GM23248 (cell line): ENCODE results near the gene CASZ1. TPM values are rescaled to one million over a fixed set of nuclear protein-coding genes. Genes with fewer than 3 reads are reported as not detected.

Experiments used
- DNase-seq: peaks from one replicate; pipeline ENCODE4 v3.0.0-alpha.2; 2015
- H2AFZ ChIP-seq: fragments of 200-600 bp; sonication (generic); 2 replicates; pipeline ENCODE4 v1.6.1; 2016; ENCODE audit warnings: antibody characterized with exemption
- H3F3A ChIP-seq: fragments of 200-600 bp; sonication (generic); 2 replicates; pipeline ENCODE4 v1.6.1; 2016; ENCODE audit warnings: mild to moderate bottlenecking, antibody characterized with exemption, mixed run types; ENCODE audit not compliant: insufficient read depth
- H3K27ac ChIP-seq: fragments of 200-600 bp; sonication (generic); 2 replicates; pipeline ENCODE4 v1.5.1; 2016; ENCODE audit warnings: mild to moderate bottlenecking
- H3K27me3 ChIP-seq: fragments of 200-600 bp; sonication (generic); replicated peaks from 2 replicates; pipeline ENCODE4 v1.6.1; 2016; ENCODE audit warnings: mild to moderate bottlenecking; ENCODE audit not compliant: insufficient read depth
- H3K36me3 ChIP-seq: fragments of 200-600 bp; sonication (generic); 2 replicates; pipeline ENCODE4 v1.6.1; 2016; ENCODE audit warnings: low read depth, mild to moderate bottlenecking
- H3K4me1 ChIP-seq: fragments of 200-600 bp; sonication (generic); 2 replicates; pipeline ENCODE4 v1.6.1; 2016; ENCODE audit warnings: mild to moderate bottlenecking; ENCODE audit not compliant: insufficient read depth
- H3K4me2 ChIP-seq: fragments of 200-600 bp; sonication (generic); one replicate; pipeline ENCODE4 v1.6.1; 2016; ENCODE audit warnings: mild to moderate bottlenecking; ENCODE audit not compliant: unreplicated experiment
- H3K4me3 ChIP-seq: fragments of 200-600 bp; sonication (generic); 2 replicates; pipeline ENCODE4 v1.5.1; 2016; ENCODE audit warnings: mild to moderate bottlenecking
- H3K79me2 ChIP-seq: fragments of 200-600 bp; sonication (generic); 2 replicates; pipeline ENCODE4 v1.6.1; 2016; ENCODE audit warnings: mild to moderate bottlenecking; ENCODE audit not compliant: insufficient read depth
- H3K9ac ChIP-seq: fragments of 200-600 bp; sonication (generic); 2 replicates; pipeline ENCODE4 v1.6.1; 2016; ENCODE audit warnings: mild to moderate bottlenecking
- H3K9me2 ChIP-seq: fragments of 200-600 bp; sonication (generic); 2 replicates; pipeline ENCODE4 v1.6.1; 2016; ENCODE audit warnings: mixed run types, mild to moderate bottlenecking, moderate library complexity; ENCODE audit not compliant: insufficient read depth
- H3K9me3 ChIP-seq: fragments of 200-600 bp; sonication (generic); one replicate; pipeline ENCODE4 v1.6.1; 2017; ENCODE audit warnings: low read depth
- H4K20me1 ChIP-seq: fragments of 200-600 bp; sonication (generic); 2 replicates; pipeline ENCODE4 v1.6.0; 2016; ENCODE audit not compliant: insufficient read depth
- EZH2 ChIP-seq: fragments of 200-600 bp; sonication (generic); IDR thresholded peaks from 2 replicates; pipeline ENCODE4 v1.6.1; 2018; ENCODE audit warnings: antibody characterized with exemption, mild to moderate bottlenecking; ENCODE audit not compliant: insufficient read depth, poor library complexity, severe bottlenecking
- EZH2phosphoT487 ChIP-seq: fragments of 200-600 bp; sonication (generic); IDR thresholded peaks from 2 replicates; pipeline ENCODE4 v1.6.1; 2018; ENCODE audit warnings: antibody characterized with exemption, moderate library complexity, mild to moderate bottlenecking, low read depth; ENCODE audit not compliant: insufficient read depth
- WGBS, 2 experiments: methylation state at CpG; one replicate each; pipeline ENCODE4 v1.1.6; 2015 to 2017; ENCODE audit warnings: low lambda C conversion rate in 2 of 2, low coverage in 1 of 2; ENCODE audit errors: missing lambda C conversion rate in 2 of 2; 5-methylcytosine and 5-hydroxymethylcytosine counted together
- in situ Hi-C: fragments of 300-500 bp; cut with MboI; formaldehyde crosslinking; loops from 2 replicates; pipeline ENCODE4 v1.15.0; 2020
- polyA plus RNA-seq: library from polyadenylated mRNA; unstranded; fragments of >200 nt; fragmentation: Nextera tagmentation; extraction: Ambion mirVana; gene quantifications from 2 replicates; pipeline ENCODE4 v1.2.1, GENCODE V29; 2016
- total RNA-seq: library from RNA; depleted of rRNA; stranded (reverse); fragments of >200 nt; shearing (Covaris generic); gene quantifications from 2 replicates; pipeline ENCODE4 v1.2.3, GENCODE V29; 2014; rRNA removed

CASZ1 gene, protein sequence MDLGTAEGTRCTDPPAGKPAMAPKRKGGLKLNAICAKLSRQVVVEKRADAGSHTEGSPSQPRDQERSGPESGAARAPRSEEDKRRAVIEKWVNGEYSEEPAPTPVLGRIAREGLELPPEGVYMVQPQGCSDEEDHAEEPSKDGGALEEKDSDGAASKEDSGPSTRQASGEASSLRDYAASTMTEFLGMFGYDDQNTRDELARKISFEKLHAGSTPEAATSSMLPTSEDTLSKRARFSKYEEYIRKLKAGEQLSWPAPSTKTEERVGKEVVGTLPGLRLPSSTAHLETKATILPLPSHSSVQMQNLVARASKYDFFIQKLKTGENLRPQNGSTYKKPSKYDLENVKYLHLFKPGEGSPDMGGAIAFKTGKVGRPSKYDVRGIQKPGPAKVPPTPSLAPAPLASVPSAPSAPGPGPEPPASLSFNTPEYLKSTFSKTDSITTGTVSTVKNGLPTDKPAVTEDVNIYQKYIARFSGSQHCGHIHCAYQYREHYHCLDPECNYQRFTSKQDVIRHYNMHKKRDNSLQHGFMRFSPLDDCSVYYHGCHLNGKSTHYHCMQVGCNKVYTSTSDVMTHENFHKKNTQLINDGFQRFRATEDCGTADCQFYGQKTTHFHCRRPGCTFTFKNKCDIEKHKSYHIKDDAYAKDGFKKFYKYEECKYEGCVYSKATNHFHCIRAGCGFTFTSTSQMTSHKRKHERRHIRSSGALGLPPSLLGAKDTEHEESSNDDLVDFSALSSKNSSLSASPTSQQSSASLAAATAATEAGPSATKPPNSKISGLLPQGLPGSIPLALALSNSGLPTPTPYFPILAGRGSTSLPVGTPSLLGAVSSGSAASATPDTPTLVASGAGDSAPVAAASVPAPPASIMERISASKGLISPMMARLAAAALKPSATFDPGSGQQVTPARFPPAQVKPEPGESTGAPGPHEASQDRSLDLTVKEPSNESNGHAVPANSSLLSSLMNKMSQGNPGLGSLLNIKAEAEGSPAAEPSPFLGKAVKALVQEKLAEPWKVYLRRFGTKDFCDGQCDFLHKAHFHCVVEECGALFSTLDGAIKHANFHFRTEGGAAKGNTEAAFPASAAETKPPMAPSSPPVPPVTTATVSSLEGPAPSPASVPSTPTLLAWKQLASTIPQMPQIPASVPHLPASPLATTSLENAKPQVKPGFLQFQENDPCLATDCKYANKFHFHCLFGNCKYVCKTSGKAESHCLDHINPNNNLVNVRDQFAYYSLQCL (N-terminal part only)
- total RNA-seq (under 0.01 and 0.54 TPM in 2 replicates), polyA plus RNA-seq (0.11 and 0.46 TPM in 2 replicates)

DNA sequence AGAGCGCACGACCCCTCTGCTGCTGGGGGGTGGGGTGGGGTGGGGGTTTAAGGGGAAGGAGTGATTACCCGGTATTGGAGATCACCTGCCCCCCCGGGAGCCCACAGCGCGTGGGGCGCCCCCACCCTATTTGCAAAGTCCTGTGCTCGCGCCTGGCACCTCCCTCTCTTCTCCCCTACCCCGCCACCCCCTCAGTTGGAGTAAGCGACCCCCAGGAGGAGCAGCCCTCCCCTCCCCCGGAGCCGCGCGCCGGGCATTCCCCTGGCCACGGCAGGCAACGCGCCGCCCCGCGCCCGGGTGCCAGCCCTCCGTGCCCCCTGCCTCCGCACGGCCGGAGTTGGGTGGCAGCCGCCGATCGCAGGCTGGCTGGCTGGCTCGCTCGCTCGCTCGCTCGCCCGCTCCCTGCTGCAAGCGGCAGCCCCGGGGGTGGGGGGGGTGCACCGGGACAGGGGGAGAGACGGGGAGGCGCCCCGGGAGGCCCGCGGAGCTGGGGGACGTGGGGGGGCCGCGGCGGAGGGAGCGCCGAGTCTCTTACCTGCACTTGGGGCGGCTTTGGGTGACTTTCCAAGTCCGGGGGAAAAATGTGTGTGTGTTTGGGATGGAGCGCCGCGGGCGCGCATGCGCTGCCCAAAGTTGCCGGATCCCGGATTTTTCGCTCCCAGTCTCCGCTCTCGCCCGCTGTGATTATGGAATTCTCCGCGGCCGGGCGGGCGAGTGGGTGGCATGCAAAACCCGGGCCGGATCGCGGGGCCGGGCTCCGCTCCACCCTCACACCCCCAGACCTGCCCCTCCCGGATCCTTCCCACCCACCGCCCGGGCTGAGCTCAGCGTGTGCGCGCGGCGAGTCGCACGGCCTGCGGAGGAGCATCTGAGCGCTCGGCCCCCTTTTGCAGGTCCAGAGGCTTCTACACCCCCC lies at the start of gene CASZ1:
Gene CASZ1 (minus strand): TSS at position 618 of the 916 bp plus-strand sequence. CDS start 102,757 bp downstream, outside the sequence.
- no peak for TF ChIP-seq EZH2
- no peak for TF ChIP-seq EZH2phosphoT487
- H3K27me3 ChIP-seq: peaks cover 53% of the 10 kb centered on the region
- H3K27ac ChIP-seq: no peak within 1 kb of the TSS

DNA sequence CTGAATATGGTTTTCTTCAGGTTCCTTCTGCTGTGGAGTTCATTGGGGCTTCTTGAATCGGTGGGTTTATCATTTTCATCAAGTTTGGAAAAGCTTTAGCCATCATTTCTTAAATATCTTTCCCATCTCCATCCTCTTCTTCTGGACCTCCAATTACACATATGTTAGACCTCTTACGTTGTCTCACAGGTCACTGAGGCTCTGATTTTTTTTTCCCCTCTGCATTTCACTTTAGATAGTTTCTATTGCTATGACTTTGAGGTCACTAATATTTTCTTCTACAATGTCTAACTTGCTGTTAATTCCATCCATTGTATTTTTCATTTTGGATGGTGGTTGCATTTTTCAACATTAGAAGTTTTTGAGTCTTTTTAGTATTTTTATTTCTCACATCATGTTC lies 47.3 kb upstream of the CASZ1 start:
- no peak for TF ChIP-seq EZH2
- no peak for DNase-seq
- peaks cover 4% of the 10 kb centered on the region for H3K27me3 ChIP-seq
- H3K4me3 ChIP-seq: no peak overlapping the region
- no peaks in the 10 kb centered on the region for H3K9me2 ChIP-seq
- WGBS, 2 experiments: 24 to 29% methylated on average over 2 of the region's 2 CpGs
- no peak overlapping the region for H3K27ac ChIP-seq
- H3K9me3 ChIP-seq: no peaks in the 10 kb centered on the region
- H3K79me2 ChIP-seq: no peaks in the 10 kb centered on the region
- in situ Hi-C loops: no loop called here
- no peaks in the 10 kb centered on the region for H3K4me1 ChIP-seq
- H3K36me3 ChIP-seq: no peaks in the 10 kb centered on the region
- H3K9ac ChIP-seq: no peak overlapping the region
- H4K20me1 ChIP-seq: no peaks in the 10 kb centered on the region
- no peak overlapping the region for H2AFZ ChIP-seq
- no peaks in the 10 kb centered on the region for H3F3A ChIP-seq
- H3K4me2 ChIP-seq: no peak overlapping the region

More for the DNA sequence above, at the start of gene CASZ1:
- Histone ChIP-seq H3K4me2 (peak within 1 kb of the TSS; percentile 81), H3K9ac (no peak within 1 kb of the TSS), H2AFZ (peak within 1 kb of the TSS; percentile 72), H3K79me2 (no peaks in the 10 kb centered on the region), H3K36me3 (no peaks in the 10 kb centered on the region), H3F3A (no peaks in the 10 kb centered on the region), H3K4me3 (peak within 1 kb of the TSS; percentile 73), H3K4me1 (no peaks in the 10 kb centered on the region), H3K9me3 (no peaks in the 10 kb centered on the region), H3K9me2 (no peaks in the 10 kb centered on the region), H4K20me1 (no peaks in the 10 kb centered on the region)
- in situ Hi-C loops: no loop called here
- WGBS, 2 experiments: 2 to 3% methylated on average over 14 to 85 of the region's 88 CpGs
- peak; percentile 93 for DNase-seq

DNA sequence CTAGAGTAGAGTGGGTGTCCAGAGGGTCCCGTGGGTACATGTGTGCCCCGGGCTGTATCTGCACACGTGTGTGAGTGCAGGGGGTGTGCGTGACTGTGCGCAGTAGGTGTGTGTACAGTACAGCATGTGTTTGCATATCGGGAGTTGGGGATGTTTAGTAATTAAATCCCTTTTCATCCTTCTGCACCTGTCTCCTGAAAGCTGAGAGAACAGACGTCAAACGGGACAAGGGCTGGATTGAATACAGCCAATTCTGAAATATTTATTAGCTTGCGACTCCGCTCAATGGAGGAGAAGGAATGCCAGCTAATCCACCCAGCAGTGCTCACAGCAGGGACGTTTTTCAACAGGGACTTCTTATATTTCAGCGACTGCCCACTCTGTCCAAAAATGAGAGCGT lies 44.7 kb upstream of the CASZ1 start:
- H3K4me2 ChIP-seq: no peak overlapping the region
- H2AFZ ChIP-seq: no peak overlapping the region
- H3K9ac ChIP-seq: no peak overlapping the region
- TF ChIP-seq EZH2 (no peak), EZH2phosphoT487 (no peak)
- H3K9me3 ChIP-seq: no peaks in the 10 kb centered on the region
- H3K4me1 ChIP-seq: no peaks in the 10 kb centered on the region
- H4K20me1 ChIP-seq: no peaks in the 10 kb centered on the region
- no peaks in the 10 kb centered on the region for H3K79me2 ChIP-seq
- no peaks in the 10 kb centered on the region for H3K36me3 ChIP-seq
- in situ Hi-C loops: no loop called here
- H3K9me2 ChIP-seq: no peaks in the 10 kb centered on the region
- no peak overlapping the region for H3K4me3 ChIP-seq
- WGBS, 2 experiments: 58 to 63% methylated on average over 13 of the region's 13 CpGs
- H3K27ac ChIP-seq: no peak overlapping the region
- no peaks in the 10 kb centered on the region for H3F3A ChIP-seq
- peaks cover 8% of the 10 kb centered on the region for H3K27me3 ChIP-seq
- DNase-seq: no peak
